HG02943 (cell line): Measurements from ENCODE around the gene EIF2AK3.
"Not testable (repeated sequence)": the region's sequence is repeated elsewhere in the genome, so short reads cannot be mapped to it uniquely, and the experiment has no call there.

ENCODE experiments used
- ATAC-seq: cut with Tn5 transposase; IDR thresholded peaks from one replicate; pipeline ENCODE4 v1.9.1; 2021; ENCODE audit warnings: mild to moderate bottlenecking, low read depth, moderate library complexity; ENCODE audit not compliant: unreplicated experiment

Gene EIF2AK3

GRCh38 chr2:88549616-88550292 lies 77.5 kb downstream of the EIF2AK3 start:
- no peak for ATAC-seq

GRCh38 chr2:88546291-88546690 lies 81.0 kb downstream of the EIF2AK3 start:
- not testable (repeated sequence) for ATAC-seq

DNA sequence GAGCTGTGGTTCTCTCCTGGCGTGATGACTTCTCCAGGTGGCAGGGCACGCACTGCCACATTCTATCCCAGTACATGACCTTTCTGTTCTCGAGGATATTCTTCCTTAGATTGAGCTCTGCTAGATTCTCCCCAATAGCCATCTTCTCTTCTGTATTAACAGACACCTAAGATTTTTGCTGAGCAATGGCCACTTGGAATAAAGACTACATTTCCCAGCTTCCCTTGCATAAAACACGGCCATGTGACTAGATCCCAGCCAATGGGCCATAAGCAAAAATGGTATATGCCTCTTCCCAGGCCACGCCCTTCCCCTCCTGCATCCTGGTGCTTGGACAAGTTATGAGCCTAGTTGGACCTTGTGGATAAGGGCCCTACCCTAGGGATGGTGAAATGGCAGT lies 82.1 kb downstream of the EIF2AK3 start:
- no peak for ATAC-seq

- ATAC-seq, result no peak
Measured at GRCh38 chr2:88543541-88544057, 83.7 kb downstream of the EIF2AK3 start.

- ATAC-seq, result no peak
Measured at GRCh38 chr2:88542668-88543067, 84.6 kb downstream of the EIF2AK3 start.

DNA sequence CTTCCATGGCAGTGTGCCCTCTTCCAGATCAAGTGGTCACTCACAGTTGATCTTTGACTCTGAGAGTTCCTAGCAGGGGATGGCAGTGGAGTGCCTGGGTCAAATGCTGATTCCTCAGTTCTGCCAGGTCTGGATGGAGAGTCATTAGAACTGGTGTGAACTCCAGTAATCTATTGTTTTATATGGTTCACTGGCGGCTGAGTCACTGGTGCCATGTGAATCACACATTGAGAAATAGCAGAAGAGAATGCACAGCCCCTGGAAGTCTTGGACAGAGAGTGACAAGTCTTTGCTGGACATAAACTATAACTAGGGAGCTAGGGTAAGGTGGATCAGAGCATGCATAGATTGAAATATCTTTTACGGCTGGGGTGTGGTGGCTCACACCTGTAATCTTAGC lies 86.9 kb downstream of the EIF2AK3 start:
- no peak for ATAC-seq

GRCh38 chr2:88538362-88538917 lies 88.8 kb downstream of the EIF2AK3 start:
- ATAC-seq, result no peak

DNA sequence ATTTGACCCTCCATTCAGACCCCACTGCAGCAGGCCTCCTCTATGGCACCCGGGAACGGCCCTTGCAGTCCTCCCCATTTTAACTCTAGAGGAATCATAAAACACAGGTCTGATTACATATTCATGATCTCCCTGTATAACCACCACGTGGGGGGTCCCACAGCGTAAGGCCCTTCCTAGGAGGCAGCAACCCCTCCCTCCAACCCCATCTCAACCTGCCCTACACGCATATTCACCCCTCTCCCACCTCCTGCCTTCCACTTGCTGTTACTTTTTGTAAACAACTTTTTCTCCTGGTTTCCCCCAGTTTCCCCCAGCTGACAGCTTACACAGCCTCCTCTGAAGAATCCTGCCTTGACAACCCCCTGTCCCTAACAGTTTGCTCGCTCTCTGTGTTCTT lies 89.6 kb downstream of the EIF2AK3 start:
- ATAC-seq, result no peak

- ATAC-seq, result no peak
Measured at GRCh38 chr2:88530081-88530480, 97.2 kb downstream of the EIF2AK3 start.

GRCh38 chr2:88521445-88522073 lies 105.7 kb downstream of the EIF2AK3 start:
- ATAC-seq, result no peak

- ATAC-seq, result no peak
Measured at GRCh38 chr2:88517759-88518201, 109.5 kb downstream of the EIF2AK3 start.
